NT2/D1 (cell line): Measurements from ENCODE around the gene STAT4.

Experiments used
- YY1 ChIP-seq: IDR thresholded peaks from 2 replicates; pipeline ENCODE4 v1.6.1; 2011; ENCODE audit not compliant: insufficient read length, insufficient read depth
- ZNF274 ChIP-seq: IDR thresholded peaks from 2 replicates; pipeline ENCODE4 v1.6.1; 2011; ENCODE audit warnings: mild to moderate bottlenecking, low read depth, low read length

DNA sequence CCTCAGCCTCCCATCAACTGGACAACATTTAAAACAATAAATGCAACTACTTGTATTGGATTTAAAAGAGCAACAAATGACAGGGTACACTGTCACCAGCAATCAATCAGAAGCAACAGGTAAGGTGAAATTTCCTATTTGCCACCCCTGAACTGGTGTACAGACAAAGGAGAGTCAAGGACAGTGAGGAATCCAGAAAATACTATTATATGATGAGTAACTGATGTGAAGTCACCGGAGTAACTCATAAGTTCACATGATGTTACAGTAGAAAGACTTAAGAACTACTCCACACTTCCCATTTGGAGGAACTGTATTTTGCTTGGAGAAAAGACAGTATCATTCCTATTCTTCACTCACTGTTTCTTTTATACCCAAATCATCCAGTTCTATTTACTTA, 132.7 kb downstream of the STAT4 start:
- TF ChIP-seq YY1 (no peak), ZNF274 (no peak)
